ENCODE measurements around the gene BOLA3. TPM values are rescaled to one million over a fixed set of nuclear protein-coding genes. Genes with fewer than 3 reads are reported as not detected.

BOLA3 gene
- total and polyA plus RNA-seq, 2 donors (not counting 1 experiment from before 2014, with no cell fraction given), result 28.2 to 48.8 TPM

- Histone ChIP-seq H2AFZ (ENCODE audit: low read length) (peak overlapping the region; percentile 66), H4K20me1 (ENCODE audit: control insufficient read depth, extremely low read depth, insufficient read depth, low read length) (no peaks in the 10 kb centered on the region), H3K79me2 (ENCODE audit: control insufficient read depth, insufficient read depth, low read length) (peaks cover 9% of the 10 kb centered on the region), H3K36me3 (ENCODE audit: control insufficient read depth, insufficient read depth, low read length) (peaks cover 2% of the 10 kb centered on the region), H3K27ac (ENCODE audit: insufficient read depth, low read length) (peak overlapping the region; percentile 27), H3K27me3 (ENCODE audit: control insufficient read depth, insufficient read depth, low read length) (no peaks in the 10 kb centered on the region), H3K9me3 (ENCODE audit: control insufficient read depth, insufficient read depth, low read depth, low read length) (no peaks in the 10 kb centered on the region), H3K4me1 (ENCODE audit: control insufficient read depth, extremely low read depth, insufficient read depth, low read length) (peaks cover 7% of the 10 kb centered on the region), H3K4me2 (ENCODE audit: extremely low read depth, insufficient read depth, low read length) (peak overlapping the region; percentile 77), H3K4me3 (replicated peaks in 1 of 4; ENCODE audit: control extremely low read depth in 1 of 4, insufficient read depth in 1 of 4, low read depth in 3 of 4, low read length in 4 of 4) (peak overlapping the region; percentile 80 to 87 (median 83)), H3K9ac (ENCODE audit: insufficient read depth, low read length) (peak overlapping the region; percentile 64)
- TF ChIP-seq EZH2 (IDR thresholded peaks at IDR 0.05; ENCODE audit: low read length, missing control alignments) (no peak), CTCF (conservative IDR thresholded peaks at IDR 0.05 in 1 of 2, IDR thresholded peaks at IDR 0.05 in 1 of 2; ENCODE audit: low read depth in 1 of 2, low read length in 2 of 2) (no peak)
- DNase-seq (ENCODE audit: low read depth in 2 of 2), result peak; percentile 13 to 44
These were observed 584 bp downstream of the BOLA3 start for GRCh38 chr2:74146929-74147726.

GRCh38 chr2:74142340-74142739 lies 5.4 kb downstream of the BOLA3 start:
- Histone ChIP-seq H3K4me3 (replicated peaks in 1 of 4; ENCODE audit: control extremely low read depth in 1 of 4, insufficient read depth in 1 of 4, low read depth in 3 of 4, low read length in 4 of 4) (no peak overlapping the region), H3K79me2 (ENCODE audit: control insufficient read depth, insufficient read depth, low read length) (peaks cover 9% of the 10 kb centered on the region), H4K20me1 (ENCODE audit: control insufficient read depth, extremely low read depth, insufficient read depth, low read length) (no peaks in the 10 kb centered on the region), H3K9me3 (ENCODE audit: control insufficient read depth, insufficient read depth, low read depth, low read length) (no peaks in the 10 kb centered on the region), H3K27me3 (ENCODE audit: control insufficient read depth, insufficient read depth, low read length) (no peaks in the 10 kb centered on the region), H3K27ac (ENCODE audit: insufficient read depth, low read length) (no peak overlapping the region), H3K36me3 (ENCODE audit: control insufficient read depth, insufficient read depth, low read length) (peaks cover 4% of the 10 kb centered on the region), H3K9ac (ENCODE audit: insufficient read depth, low read length) (no peak overlapping the region), H3K4me2 (ENCODE audit: extremely low read depth, insufficient read depth, low read length) (no peak overlapping the region), H2AFZ (ENCODE audit: low read length) (no peak overlapping the region), H3K4me1 (ENCODE audit: control insufficient read depth, extremely low read depth, insufficient read depth, low read length) (peaks cover 4% of the 10 kb centered on the region)
- DNase-seq (ENCODE audit: low read depth in 2 of 2), result no peak
- no peak for TF ChIP-seq EZH2 (IDR thresholded peaks at IDR 0.05; ENCODE audit: low read length, missing control alignments)
- TF ChIP-seq CTCF (conservative IDR thresholded peaks at IDR 0.05 in 1 of 2, IDR thresholded peaks at IDR 0.05 in 1 of 2; ENCODE audit: low read depth in 1 of 2, low read length in 2 of 2), result no peak

GRCh38 chr2:74138600-74139323 lies 8.9 kb downstream of the BOLA3 start:
- H3K27me3 ChIP-seq (ENCODE audit: control insufficient read depth, insufficient read depth, low read length), result no peaks in the 10 kb centered on the region
- no peaks in the 10 kb centered on the region for H3K4me1 ChIP-seq (ENCODE audit: control insufficient read depth, extremely low read depth, insufficient read depth, low read length)
- DNase-seq (ENCODE audit: low read depth in 2 of 2), result no peak
- no peak overlapping the region for H3K4me2 ChIP-seq (ENCODE audit: extremely low read depth, insufficient read depth, low read length)
- H3K79me2 ChIP-seq (ENCODE audit: control insufficient read depth, insufficient read depth, low read length), result no peaks in the 10 kb centered on the region
- H3K4me3 ChIP-seq (replicated peaks in 1 of 4; ENCODE audit: control extremely low read depth in 1 of 4, insufficient read depth in 1 of 4, low read depth in 3 of 4, low read length in 4 of 4), result no peak overlapping the region
- no peak overlapping the region for H3K27ac ChIP-seq (ENCODE audit: insufficient read depth, low read length)
- H3K9ac ChIP-seq (ENCODE audit: insufficient read depth, low read length), result no peak overlapping the region
- no peaks in the 10 kb centered on the region for H3K9me3 ChIP-seq (ENCODE audit: control insufficient read depth, insufficient read depth, low read depth, low read length)
- peaks cover 5% of the 10 kb centered on the region for H3K36me3 ChIP-seq (ENCODE audit: control insufficient read depth, insufficient read depth, low read length)
- TF ChIP-seq CTCF (conservative IDR thresholded peaks at IDR 0.05 in 1 of 2, IDR thresholded peaks at IDR 0.05 in 1 of 2; ENCODE audit: low read depth in 1 of 2, low read length in 2 of 2) (no peak), EZH2 (IDR thresholded peaks at IDR 0.05; ENCODE audit: low read length, missing control alignments) (no peak)
- no peak overlapping the region for H2AFZ ChIP-seq (ENCODE audit: low read length)
- no peaks in the 10 kb centered on the region for H4K20me1 ChIP-seq (ENCODE audit: control insufficient read depth, extremely low read depth, insufficient read depth, low read length)

All from fibroblast of lung (primary cell).